Measurements from ENCODE around the gene PHPT1.
"Not testable (repeated sequence)": the region's sequence is repeated elsewhere in the genome, so short reads cannot be mapped to it uniquely, and the experiment has no call there.

Gene PHPT1

GRCh38 chr9:136840877-136841645, 8.1 kb upstream of the PHPT1 start:
- DNase-seq (ENCODE audit: insufficient read length, low spot score) (no peak), FAIRE-seq (no peak)
- TF ChIP-seq CTCF (IDR thresholded peaks at IDR 0.05; ENCODE audit: insufficient read depth, missing control alignments) = no peak

- DNase-seq (ENCODE audit: insufficient read length, low spot score); FAIRE-seq: not testable (repeated sequence)
Measured at GRCh38 chr9:136841646-136842379, 7.4 kb upstream of the PHPT1 start.

GRCh38 chr9:136842380-136842948, 6.7 kb upstream of the PHPT1 start, which contains the start of gene AJM1:
Gene AJM1, plus strand, starts transcription at chr9:136842478. Its CDS starts 1,937 bp downstream, at chr9:136844415.
- not testable (repeated sequence) for FAIRE-seq
- TF ChIP-seq CTCF (IDR thresholded peaks at IDR 0.05; ENCODE audit: insufficient read depth, missing control alignments) = peak; percentile 66
- DNase-seq (ENCODE audit: insufficient read length, low spot score) = peak; percentile 60

GRCh38 chr9:136843159-136843800, 5.9 kb upstream of the PHPT1 start:
- not testable (repeated sequence) for FAIRE-seq; DNase-seq (ENCODE audit: insufficient read length, low spot score)

- TF ChIP-seq CTCF (IDR thresholded peaks at IDR 0.05; ENCODE audit: insufficient read depth, missing control alignments) = peak; percentile 30
- not testable (repeated sequence) for FAIRE-seq; DNase-seq (ENCODE audit: insufficient read length, low spot score)
Measured at GRCh38 chr9:136843801-136844740, 5.1 kb upstream of the PHPT1 start.

GRCh38 chr9:136844761-136845464, 4.3 kb upstream of the PHPT1 start:
- DNase-seq (ENCODE audit: insufficient read length, low spot score) (no peak), FAIRE-seq (no peak)
- no peak for TF ChIP-seq CTCF (IDR thresholded peaks at IDR 0.05; ENCODE audit: insufficient read depth, missing control alignments)

All from D721Med (cell line).